ENCODE measurements around the gene ZNF419.
"Not testable (repeated sequence)": the region's sequence is repeated elsewhere in the genome, so short reads cannot be mapped to it uniquely, and the experiment has no call there.

The ZNF419 gene

DNA sequence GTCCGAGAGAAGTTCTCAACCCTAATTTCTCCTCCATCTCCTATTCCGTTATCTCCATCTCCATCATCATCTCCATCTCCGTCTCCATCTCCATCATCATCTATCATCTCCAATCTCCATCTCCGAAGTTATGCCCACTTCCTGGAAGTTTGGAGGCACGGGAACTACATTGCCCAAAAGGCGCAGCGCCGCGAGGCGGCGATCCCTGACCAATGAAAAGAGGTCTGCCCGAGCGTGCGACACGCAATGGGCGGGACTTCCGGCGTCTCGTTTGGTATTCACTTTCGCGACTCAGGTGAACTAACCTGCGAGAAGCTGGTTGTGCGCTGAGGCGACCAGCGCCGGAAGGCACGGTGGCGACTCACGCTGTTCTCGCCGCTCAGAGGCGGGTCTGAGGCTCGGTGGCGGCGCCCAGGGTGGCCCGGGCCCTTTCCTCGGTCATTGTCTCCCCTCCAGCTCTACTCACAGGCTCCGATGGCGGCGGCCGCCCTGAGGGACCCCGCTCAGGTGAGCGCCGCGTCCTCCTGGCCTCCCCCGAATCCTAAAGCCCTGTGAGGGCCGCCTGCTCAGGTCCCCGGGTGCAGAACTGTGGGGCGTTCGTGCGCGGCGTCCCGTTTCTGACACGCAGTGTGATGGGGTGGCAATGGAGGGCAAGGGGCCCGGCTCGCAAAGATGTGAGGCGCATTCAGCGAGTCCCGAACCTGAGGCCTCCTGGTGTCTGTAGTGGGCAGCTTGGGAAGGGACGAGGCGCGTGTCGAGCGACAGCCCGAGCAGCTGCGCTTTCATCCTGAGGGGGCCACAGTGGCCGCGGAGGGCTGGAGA lies at the start of gene ZNF419:
TSS of gene ZNF419 (plus strand) at position 274 of the 822 bp plus-strand sequence. CDS start at position 475, 201 bp downstream.
- peak within 1 kb of the TSS; percentile 75 for H3K4me3 ChIP-seq (ENCODE audit: low read depth, low read length)

DNA sequence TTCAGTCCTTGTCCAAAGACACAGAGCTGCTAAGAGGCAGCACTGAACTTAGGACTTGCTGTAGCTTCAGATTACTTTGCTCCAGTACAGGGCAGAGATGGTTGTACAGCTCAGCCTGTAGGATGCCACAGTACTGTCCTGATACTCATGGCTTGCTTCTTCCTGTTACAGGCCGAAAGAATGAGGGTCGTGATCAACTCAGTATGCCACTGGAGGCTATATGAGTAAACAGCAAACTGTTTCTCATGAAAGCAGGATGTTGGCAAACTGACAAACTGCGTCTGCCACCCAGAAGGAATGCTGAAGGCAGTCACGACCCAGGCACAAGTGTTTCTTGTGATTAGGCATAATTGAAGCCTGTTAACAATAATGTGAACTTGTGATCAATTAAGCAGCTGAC lies 49.6 kb upstream of the ZNF419 start:
- H3K4me3 ChIP-seq (ENCODE audit: low read depth, low read length), result no peak overlapping the region

DNA sequence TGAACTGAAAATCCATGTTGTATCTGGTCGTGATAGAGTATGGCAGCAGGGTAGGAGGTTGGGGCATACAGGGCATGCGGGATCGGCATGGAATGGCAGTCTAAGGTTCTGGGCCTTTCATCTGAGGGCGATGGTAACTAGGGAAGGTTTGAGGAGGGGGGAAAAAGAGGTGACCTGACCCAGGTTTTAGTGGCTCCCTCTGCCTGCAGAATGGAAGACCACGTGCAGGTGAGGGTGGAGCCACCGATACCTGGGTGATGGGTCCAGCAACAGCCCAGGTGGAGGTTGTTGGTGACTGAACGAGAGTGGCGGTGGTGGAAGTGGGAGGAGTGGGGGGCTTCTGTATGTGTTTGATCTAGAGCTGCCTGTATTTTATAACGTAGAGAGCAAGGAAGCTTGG lies 48.6 kb upstream of the ZNF419 start:
- no peak overlapping the region for H3K4me3 ChIP-seq (ENCODE audit: low read depth, low read length)

DNA sequence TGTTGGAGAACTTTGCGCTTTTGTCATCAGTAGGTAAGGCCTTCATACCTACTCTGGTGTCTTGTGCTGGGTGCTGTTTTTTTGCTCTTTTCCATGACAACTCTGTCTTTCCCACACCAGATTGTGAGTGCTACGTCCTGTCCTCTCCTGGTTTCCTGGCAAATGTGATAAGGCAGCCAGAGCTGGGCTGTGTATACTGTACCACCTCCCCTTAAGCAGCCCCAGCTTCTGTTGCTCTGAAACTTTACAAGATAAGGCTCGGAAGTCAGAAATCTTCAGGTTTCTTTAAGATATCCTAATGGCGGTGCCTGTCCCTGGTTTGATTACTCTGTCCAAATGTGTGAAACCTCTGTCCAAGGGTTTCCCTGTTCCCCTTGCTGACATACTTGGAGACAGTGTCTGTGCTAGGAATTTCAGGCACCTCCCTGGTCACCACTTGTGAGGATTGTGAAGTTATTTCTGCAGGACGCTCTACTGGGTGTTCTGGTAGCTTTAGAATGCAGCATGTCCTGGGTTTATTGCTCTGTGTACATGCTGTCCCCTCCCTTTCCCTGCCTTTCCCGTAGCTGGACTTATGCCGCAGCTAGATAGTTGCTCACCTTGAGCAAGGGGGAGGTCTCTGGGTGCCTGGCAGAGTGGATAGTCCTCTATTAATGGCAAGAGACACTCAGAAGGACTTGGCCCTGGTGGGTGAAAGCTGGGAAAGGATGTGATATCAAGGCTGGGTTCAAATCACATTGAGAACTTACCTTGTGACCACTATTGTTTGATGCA lies 45.4 kb upstream of the ZNF419 start:
- no peak overlapping the region for H3K4me3 ChIP-seq (ENCODE audit: low read depth, low read length)

DNA sequence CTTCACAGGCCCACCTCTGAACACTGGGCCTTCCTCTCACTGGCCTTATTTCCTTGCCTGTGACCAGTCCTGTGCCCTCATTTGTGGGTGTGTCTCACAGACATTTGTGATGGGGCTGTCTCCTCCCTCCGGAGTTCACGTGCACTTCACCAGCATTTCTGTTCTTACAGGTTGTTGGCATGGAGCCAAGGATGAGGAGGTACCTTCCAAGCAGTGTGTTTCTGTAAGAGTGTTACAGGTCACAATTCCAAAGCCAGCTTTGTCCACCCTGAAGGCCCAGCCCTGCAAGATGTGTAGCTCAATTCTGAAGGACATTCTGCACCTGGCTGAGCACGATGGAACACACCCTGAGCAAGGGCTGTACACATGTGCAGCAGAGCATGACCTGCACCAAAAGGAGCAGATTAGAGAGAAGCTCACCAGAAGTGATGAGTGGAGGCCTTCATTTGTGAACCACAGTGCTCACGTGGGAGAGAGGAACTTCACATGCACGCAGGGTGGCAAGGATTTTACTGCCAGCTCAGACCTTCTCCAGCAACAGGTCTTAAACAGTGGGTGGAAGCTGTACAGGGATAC lies 44.3 kb upstream of the ZNF419 start:
- H3K4me3 ChIP-seq (ENCODE audit: low read depth, low read length), result no peak overlapping the region

DNA sequence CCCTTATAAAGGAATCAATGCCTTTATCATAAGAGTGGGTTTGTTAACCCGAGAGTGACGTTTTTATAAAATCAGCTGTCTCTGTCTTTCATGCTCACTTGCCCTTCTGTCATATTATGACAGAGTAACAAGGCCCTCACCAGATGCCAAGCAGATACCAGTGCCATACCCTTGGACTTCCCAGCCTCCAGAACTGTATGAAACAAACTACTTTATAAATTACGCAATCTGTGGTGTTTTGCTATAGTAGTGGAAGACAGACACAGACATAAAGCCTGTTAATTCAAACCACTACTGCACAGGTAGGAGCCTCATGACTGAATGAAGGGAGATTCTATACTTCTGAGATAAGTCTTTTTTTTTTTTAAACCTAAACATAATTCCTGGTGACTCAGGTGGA lies 35.2 kb upstream of the ZNF419 start:
- H3K4me3 ChIP-seq (ENCODE audit: low read depth, low read length), result no peak overlapping the region

DNA sequence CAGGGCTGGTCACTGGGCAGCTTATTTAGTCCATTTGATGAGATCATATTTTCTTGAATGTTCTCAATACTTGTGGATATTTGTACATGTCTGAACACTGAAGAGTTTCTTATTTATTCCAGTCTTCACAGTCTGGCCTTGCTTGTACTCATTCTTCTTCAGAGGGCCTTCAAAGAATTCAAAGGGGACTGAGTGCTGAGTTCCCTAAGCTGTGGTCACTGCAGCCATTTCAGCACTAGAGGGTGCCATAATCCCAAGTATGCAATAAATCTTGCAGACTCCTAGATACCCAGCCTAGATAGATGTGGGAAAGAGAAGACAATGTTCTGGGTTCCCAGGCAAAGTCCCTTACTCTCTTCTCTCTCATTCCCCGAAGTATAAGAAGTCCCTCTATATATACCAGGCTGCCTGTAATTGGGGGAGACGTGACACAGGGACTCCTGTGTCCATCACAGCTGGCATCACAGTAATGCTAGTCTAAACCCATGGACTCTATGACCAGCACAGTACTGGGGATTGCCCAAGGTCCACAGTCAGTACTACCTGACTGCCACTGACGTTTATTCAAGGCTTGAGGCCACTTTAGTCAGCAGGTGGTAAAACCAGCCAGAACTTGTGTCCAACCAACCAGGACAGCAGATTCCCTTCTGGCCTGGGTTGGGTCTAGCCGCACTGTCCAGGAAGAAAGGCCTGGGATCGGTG lies 21.7 kb upstream of the ZNF419 start:
- no peak overlapping the region for H3K4me3 ChIP-seq (ENCODE audit: low read depth, low read length)

DNA sequence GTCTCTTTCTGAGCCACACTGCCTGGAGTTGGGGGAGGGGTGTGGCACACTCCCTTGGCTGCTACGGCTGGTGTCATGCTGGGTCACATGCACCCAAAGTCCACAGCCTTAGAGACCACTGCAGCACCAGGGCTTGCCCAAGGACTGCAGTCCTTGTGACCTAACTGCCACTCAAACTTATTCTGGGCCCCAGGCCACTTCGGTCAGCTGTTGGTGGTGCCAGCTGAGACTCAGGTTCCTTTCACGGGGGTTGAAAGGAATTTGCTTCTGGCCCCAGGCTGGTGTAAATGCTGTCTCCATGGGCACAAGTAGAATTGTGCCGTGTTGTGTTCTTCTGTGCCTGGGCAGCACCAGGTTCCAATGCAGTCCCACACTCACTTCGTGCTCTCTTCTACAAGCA lies 21.1 kb upstream of the ZNF419 start:
- no peak overlapping the region for H3K4me3 ChIP-seq (ENCODE audit: low read depth, low read length)

DNA sequence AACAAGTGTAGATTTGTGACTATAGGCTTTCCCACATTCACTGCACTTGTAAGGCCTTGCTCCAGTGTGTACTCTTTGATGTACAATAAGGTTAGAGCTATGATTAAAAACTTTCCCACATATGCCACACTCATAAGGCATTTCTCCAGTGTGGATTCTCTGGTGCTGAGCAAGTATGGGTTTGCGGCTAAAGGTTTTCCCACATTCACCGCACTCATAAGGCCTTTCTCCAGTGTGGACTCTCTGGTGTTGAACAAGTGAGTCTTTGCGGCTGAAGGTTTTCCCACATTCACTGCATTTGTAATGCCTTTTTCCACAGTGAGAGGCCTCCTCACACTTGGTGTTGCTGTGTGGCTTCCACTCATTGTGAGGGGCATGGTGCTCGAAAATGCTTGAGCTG lies 13.9 kb upstream of the ZNF419 start:
- no peak overlapping the region for H3K4me3 ChIP-seq (ENCODE audit: low read depth, low read length)

DNA sequence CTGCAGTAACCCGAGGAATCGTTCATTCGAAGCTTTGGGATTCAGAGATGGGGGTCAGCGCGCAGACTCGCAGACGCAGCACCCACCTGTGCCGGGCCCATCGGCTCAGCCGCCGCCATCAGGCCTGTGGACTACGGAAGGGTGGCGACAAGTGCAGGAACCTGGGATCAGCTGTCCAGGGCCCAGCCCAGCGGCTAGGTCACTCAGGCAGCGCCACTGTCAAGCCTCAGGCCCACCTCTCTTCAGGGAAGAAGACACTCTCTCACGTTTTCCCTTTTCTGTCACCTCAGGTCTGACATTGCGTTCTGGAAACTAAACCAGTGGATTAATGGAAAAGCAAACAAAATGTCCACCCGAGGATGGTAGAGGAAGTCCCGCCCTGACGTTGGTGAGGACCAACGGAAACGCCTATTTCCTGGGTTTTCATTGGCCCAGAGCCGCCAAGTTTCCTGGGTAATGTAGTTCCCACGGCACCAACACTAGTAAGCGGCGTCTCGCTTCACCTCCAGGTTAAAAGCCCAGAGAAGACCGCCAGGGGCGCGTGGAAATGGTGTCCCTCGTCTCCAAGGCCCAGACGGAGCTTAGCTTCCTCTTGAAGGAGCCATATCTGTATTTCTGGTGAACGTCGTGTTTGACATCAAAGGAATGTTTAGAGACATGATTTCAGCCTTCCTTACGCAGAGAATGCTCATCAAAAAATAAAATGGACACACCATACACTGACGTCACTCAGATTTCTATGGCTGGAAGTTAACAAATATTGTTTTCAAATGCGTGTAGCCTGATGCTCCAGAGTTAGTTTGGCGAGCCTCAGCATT lies 10.2 kb upstream of the ZNF419 start, which contains the start of gene ZNF772:
TSS of gene ZNF772 (minus strand) at position 376 of the 818 bp plus-strand sequence. CDS start at position 119, 257 bp downstream.
- peak within 1 kb of the TSS; percentile 95 for H3K4me3 ChIP-seq (ENCODE audit: low read depth, low read length)

DNA sequence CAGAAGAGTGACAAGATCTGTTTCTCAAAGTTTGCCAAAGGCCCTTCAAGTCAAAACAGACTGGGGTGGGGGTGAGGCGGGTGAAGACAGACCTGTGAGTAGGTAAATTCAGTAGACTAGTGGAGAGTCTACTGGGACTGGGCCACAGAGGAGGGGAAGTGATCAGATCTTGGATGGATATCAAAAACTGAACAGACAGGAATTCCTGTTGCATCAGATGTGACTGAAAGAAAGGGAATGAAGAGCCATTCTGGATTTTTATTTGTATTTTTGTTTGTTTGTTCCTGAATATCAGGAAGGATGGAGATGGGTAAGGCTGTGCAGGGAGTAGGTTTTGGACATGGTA lies 722 bp downstream of the ZNF419 start:
- H3K4me3 ChIP-seq (ENCODE audit: low read depth, low read length), result peak overlapping the region; percentile 25

DNA sequence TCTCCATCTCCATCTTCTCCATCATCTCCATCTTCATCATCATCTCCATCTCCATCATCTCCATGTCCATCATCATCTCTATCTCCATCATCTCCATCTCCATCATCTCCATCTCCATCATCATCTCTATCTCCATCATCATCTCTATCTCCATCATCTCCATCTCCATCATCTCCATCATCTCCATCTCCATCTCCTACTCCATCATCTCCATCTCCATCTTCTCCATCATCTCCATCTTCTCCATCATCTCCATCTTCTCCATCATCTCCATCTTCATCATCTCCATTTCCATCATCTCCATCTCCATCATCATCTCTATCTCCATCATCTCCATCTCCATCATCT lies 11.8 kb downstream of the ZNF419 start:
- H3K4me3 ChIP-seq (ENCODE audit: low read depth, low read length), result not testable (repeated sequence)

DNA sequence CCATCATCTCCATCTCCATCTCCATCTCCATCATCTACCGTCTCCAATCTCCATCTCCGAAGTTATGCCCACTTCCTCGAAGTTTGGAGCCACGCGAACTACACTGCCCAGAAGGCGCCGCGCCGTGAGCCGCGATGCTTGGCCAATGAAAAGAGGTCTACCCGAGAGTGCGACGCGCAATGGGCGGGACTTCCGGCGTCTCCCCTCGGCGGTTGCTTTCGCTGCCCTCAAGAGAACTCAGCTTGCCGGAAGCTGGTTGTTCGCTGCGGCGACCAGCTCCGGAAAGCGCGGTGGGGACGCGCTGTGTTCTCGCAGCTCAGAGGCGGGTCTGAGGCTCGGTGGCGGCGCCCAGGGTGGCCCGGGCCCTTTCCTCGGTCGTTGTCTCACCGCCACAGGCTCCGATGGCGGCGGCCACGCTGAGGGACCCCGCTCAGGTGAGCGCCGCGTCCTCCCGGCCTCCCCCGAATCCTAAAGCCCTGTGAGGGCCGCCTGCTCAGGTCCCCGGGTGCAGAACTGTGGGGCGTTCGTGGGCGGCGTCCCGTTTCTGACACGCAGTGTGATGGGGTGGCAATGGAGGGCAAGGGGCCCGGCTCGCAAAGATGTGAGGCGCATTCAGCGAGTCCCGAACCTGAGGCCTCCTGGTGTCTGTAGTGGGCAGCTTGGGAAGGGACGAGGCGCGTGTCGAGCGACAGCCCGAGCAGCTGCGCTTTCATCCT lies 12.3 kb downstream of the ZNF419 start, which contains the start of gene ZNF773:
TSS of gene ZNF773 (plus strand) at position 259 of the 716 bp plus-strand sequence. CDS start at position 402, 143 bp downstream.
- H3K4me3 ChIP-seq (ENCODE audit: low read depth, low read length), result peak within 1 kb of the TSS; percentile 73

DNA sequence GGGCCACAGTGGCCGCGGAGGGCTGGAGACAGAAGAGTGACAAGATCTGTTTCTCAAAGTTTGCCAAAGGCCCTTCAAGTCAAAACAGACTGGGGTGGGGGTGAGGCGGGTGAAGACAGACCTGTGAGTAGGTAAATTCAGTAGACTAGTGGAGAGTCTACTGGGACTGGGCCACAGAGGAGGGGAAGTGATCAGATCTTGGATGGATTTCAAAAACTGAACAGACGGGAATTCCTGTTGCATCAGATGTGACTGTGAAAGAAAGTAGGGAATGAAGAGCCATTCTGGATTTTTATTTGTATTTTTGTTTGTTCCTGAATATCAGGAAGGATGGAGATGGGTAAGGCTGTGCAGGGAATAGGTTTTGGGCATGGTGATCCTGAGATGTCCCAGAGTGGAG lies 12.8 kb downstream of the ZNF419 start:
- H3K4me3 ChIP-seq (ENCODE audit: low read depth, low read length), result peak overlapping the region; percentile 13

DNA sequence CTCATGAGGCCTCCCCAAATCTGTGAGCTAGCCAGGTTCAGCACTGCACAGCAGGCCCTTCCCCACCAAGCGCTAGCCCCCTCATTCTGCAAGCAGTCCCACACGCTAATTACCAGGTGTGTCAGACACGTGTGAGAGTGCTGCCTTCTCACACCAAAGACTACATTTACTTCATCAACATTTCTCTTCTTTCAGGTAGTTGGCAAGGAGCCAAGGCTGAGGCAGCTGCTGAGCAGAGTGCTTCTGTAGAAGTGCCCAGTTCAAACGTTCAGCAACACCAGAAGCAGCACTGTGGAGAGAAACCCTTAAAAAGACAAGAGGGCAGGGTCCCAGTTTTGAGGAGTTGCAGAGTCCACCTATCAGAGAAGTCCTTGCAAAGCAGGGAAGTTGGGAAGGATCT lies 18.6 kb downstream of the ZNF419 start:
- no peak overlapping the region for H3K4me3 ChIP-seq (ENCODE audit: low read depth, low read length)

DNA sequence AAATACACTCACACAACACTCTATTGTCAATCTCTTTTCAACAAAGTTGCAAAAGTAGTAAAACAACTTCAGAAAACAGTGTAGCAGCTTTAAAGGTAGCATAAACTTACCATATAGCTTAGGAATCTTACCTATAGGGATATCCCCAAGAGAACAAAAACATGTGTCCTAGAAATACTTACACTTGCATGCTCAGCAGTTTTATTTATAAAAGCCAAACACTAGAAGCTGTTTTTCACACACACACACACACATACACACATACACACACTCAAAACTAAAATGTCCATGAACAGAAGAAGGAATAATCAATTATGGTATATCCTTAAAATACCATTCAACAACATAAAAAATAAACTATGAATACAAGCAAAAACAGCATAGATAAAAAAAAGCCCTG lies 23.9 kb downstream of the ZNF419 start:
- H3K4me3 ChIP-seq (ENCODE audit: low read depth, low read length), result no peak overlapping the region

DNA sequence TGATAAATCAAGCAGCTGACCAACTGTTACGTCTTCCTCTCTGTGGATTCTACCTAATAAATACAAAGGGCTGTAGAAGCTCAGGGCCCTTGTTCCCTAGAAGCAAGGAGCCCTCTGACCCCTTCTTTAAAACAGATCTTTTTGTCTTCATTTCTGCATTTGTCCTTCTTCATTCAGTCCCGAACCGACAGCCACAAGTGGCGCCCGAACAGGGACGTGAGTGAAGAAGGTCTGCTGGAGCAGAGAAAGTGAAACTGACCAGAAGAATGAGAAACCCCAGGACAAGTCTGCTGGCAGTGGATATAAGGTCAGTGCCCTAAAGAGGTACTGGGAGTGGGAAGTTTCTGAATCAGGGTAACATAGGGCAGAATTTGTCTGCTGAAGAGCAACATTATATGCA lies 25.3 kb downstream of the ZNF419 start:
- no peak overlapping the region for H3K4me3 ChIP-seq (ENCODE audit: low read depth, low read length)

DNA sequence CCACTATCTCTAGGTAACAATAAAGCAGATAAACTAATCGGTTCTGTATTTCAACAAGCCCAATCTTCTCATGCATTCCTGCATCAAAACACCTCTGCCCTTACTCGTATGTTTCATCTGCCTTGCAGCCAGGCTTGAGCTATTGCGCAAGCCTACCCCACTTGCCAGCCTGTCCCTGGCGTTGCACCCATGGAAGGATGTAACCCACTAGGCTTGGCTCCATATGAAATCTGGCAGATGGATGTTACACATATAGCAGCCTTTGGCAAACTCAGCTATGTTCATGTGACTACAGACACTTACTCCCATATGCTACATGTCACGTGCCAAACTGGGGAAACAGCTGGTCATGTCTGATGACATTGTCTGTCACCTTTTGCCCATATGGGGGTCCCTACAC lies 27.7 kb downstream of the ZNF419 start:
- no peak overlapping the region for H3K4me3 ChIP-seq (ENCODE audit: low read depth, low read length)

DNA sequence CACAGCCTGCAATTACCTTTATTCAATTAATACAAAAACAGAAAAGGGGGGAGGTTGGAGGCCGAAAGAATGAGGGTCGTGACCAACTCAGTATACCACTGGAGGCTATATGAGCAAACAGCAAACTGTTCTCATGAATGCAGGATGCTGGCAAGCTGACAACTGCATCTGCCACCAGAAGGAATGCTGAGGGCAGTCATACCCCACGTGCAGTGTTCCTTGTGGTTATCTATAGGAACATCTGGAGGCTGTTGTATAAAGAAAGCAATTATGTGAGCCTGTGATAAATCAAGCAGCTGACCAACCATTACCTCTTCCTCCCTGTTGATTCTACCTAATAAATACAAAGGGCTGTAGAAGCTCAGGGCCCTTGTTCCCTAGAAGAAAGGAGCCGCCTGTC lies 30.5 kb downstream of the ZNF419 start:
- not testable (repeated sequence) for H3K4me3 ChIP-seq (ENCODE audit: low read depth, low read length)

All from iPS-11a (cell line).